Measurements from ENCODE around the gene PIK3R1. TPM values are rescaled to one million over a fixed set of nuclear protein-coding genes. Genes with fewer than 3 reads are reported as not detected.

Gene PIK3R1
- total RNA-seq, 1 donor from 2014 or later, result 174 TPM

DNA sequence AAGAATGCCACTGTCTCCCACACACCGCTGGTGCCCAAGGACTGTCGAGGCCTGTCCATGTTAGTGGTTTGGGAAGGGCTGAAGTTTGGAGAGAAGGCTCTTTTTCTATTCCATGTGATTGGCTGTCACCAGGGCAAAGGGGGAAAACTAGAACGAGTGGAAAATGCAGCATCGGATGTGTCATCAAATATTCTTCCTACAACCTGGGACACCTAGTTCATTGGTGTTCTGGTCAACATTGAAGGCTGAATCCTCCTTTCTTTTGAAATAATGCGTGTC is 53.2 kb downstream of the PIK3R1 start:
- no peak for DNase-seq (ENCODE audit: low spot score)

DNA sequence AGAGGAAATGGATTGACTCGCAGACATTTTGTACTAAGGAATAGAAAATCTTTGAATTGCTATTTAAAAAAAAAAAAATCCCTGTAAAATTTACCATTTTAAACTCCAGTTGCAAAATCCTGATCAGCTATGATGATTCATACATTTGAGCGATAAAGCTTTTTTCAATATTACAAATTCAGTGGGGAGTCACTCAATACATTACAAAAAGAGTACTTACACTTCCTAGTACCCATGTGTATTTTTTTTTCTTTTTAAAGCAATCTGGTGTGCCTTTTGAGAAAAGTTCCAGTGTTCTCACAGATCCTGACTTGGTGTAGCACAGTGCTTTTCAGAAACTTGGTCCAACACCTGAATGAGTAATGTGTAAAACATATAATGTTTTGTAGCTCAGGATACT is 54.3 kb downstream of the PIK3R1 start:
- DNase-seq (ENCODE audit: low spot score), result no peak

DNA sequence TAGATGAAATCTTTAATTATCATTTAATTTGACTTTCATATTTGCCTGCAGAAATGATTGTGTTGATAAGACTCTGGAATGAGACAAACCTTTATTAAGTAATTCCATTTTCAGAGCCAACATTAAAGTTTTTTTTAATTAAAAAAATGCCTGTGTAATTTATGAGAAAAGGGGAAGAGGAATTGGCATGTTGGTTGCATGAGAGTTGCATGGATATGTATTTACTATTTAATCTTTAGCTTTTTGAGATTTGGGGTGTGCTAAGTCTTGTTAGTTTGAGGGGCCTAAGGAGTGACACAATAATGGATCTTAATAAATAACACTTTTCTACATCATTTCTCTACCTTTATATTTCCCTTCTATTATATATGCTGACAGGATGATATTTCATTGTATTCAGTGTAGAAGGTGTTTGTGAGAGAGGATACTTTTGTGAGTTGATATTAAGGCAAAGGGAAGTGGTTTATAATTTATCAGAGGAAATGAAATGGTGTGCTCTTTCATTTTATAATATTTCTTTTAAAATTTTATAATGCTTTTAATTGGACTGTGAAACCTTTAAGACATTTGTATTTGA is 54.9 kb downstream of the PIK3R1 start:
- DNase-seq (ENCODE audit: low spot score), result no peak

DNA sequence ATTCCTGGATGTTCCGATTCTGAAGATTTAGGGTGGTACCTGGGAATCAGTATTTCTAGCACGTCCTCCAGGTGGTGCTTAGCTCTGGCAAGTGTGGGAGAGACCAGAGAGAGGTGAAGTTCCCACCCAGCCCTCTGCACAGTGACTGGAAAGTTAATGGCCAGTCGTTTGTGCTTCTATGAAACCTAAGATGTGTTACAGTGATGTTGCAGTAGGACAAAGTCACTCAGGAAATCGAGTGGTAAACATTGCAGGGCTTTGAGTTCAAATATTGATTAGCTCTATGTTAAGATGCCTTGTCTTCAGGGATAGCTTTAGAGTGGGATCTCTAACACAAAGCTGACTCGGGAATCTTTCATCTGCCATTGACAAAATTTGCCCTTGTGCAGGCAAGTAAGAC is 55.6 kb downstream of the PIK3R1 start:
- DNase-seq (ENCODE audit: low spot score), result no peak

DNA sequence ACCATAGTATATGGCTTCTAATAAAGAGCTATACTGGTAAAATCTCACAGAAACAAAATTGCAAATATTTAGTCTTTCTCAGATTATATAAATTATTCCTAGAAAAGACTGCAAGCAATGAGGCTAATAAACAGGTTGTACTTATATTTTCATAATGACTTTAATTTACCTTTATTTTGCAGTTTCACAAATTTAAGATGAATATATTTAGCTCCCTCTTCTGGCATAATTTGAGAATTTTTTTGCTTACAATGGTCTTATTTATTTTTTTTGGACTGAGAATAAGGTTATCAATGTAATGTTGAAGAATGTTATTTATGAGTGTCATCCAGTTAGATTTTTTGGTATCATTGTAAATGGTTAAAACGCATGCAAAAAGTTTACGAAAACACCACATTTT is 56.7 kb downstream of the PIK3R1 start:
- DNase-seq (ENCODE audit: low spot score), result no peak

DNA sequence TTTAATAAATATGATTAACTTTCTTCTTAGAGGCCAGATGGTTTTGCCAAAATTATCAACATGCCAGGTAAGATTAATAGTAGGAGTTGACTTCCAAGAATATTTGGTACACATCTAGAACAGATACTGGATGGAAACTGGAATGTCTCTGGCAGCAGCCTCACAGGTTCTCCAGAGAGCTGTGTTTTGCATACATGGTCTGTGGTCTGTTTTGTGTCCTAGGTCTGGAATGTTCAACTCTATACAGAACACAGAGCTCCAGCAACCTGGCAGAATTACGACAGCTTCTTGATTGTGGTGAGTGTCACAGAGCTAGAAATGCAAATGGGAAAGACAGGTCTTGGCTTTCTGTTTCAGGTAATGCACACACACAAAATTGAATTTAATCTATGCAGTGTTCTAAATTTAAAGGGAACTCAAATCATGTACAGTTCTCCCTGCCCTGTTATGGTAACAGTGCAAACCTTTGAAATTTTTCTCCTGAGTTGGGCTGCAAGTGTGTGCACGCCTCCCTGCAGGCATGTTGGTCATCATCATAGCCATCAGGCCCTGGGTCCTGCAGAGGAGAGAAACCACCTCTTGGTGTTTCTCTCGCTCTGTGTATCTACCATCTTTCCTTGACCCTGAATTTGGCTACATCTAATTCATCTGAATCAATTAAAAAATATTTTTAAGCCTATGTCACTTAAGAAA is 58.3 kb downstream of the PIK3R1 start:
- DNase-seq (ENCODE audit: low spot score), result no peak

DNA sequence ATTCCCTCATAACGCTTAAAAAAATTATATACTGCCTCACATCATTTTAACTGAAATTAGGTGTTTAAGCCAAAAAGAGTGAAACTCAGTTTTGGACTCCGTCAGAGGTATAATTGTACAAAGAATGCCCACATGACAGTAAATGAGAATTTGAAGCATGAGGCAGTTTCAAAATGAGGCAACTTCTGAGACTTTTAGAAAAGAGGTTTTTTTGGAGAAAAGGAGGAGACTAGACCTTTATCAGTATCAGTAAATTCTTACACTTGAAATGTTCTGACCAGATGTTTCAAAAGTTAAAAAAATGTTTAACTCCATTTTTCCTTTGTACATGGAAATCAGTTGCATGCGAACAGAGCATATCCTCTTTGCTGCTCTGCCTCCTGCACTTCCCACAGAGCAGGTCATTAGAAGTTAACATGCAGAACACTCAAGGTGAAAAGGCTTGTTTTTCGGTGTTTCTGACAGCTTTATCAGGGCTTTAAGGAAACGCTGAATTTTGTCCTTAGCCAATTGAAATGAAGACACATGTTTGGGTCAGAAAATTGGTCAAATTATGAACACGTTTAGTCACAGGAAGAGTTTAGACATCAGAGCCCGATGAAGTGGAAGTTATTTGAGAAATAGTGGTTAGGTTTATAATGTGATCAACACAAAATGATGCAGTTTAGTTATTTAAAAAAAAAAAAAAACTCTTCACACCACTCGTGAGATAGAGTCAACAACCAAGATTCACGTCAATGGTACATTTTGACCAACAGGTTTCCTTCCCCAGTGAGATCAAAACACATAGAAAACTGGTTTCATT is 59.5 kb downstream of the PIK3R1 start:
- DNase-seq (ENCODE audit: low spot score), result no peak

DNA sequence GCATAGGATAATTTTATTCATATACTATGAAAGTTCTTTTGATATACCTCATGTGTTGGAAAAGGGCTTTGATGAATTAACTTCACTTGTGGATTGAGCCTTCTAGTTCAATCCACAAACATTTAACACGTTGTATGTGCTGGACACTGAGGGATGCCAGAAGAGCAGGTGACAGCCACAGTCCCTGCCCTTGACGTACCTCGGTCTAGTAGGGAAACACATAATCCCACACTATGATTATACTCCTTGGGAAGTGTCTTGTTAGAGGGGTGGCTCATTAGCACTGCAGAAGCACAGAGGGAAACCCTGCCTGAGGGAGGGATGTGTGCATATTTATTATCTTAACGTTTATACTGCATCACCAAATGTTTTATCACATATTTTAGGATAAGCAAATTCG is 61.2 kb downstream of the PIK3R1 start:
- DNase-seq (ENCODE audit: low spot score), result no peak

DNA sequence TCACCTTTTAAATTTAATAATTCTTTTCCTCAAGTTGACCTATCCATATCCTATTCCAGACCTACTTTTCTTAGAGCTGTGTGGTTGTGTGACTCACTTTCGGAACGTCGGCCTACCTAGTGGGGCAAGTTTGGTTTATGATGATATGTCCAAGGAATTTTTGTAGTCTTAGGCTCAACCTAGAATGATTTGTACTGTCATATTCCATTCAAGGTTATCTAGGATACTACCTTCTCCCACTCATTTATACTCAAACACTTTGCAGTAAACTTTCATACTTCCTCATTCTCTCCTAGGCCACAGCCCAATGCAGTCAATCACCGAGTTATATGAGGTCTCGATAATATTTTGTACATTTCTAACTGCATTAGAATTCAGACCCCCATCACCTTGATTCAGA is 61.9 kb downstream of the PIK3R1 start:
- DNase-seq (ENCODE audit: low spot score), result no peak

DNA sequence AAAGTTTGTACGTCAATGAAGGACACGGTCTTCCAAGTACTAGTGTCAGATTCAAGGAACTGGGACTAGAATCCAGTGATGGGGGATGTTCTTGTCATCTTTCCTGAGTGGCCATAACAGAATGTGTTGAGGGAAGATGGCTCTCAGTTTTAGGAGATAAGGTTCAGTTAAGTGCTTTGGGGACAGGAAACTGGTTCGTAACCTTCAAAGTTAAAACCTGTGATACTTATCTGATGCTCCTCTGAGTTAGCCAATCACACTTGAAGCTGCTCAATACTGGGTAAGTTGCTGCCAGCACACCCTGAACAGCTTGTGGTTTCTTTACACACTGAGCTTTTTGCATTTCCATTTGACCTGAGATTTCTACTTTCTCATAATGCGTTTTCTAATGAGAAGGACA is 64.4 kb downstream of the PIK3R1 start:
- DNase-seq (ENCODE audit: low spot score), result no peak

DNA sequence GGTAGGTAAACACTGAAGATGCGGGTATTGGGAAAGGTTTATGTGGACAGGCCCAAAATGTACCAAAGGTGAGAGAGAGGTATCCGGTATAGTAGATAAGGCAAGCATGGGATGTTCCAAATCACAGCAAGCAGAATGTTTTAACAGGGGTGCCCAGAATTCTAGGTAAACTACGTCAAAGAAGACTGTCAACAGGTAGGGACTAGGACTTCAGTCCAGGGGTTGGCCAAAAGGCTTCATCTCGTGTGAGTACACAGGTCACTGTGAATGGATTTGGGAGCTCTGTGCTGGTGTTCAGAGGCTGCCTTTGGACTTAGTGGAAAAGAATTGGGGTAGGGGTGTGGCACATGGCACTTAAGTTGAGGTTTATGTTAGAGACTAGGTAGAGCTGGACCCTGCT is 66.4 kb downstream of the PIK3R1 start:
- DNase-seq (ENCODE audit: low spot score), result no peak

DNA sequence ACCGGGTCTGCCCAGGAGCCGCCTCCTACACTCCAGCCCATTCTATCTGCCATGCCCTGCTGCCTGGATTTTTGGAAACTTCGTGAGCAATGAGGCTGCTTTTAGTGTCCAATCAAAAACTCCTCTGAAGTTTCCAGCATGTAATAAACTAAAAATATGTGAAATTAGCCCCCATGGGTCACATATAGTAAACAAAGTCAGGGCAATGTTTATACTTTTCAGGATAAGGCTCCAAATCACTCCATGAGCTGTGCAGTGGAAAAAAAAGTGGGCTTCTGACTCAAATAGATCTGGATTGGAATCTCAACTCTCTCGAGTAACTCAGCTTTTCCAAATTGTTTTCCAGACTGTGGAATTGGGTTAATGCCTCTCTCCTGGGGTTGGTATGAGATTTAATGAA is 68.2 kb downstream of the PIK3R1 start:
- no peak for DNase-seq (ENCODE audit: low spot score)

DNA sequence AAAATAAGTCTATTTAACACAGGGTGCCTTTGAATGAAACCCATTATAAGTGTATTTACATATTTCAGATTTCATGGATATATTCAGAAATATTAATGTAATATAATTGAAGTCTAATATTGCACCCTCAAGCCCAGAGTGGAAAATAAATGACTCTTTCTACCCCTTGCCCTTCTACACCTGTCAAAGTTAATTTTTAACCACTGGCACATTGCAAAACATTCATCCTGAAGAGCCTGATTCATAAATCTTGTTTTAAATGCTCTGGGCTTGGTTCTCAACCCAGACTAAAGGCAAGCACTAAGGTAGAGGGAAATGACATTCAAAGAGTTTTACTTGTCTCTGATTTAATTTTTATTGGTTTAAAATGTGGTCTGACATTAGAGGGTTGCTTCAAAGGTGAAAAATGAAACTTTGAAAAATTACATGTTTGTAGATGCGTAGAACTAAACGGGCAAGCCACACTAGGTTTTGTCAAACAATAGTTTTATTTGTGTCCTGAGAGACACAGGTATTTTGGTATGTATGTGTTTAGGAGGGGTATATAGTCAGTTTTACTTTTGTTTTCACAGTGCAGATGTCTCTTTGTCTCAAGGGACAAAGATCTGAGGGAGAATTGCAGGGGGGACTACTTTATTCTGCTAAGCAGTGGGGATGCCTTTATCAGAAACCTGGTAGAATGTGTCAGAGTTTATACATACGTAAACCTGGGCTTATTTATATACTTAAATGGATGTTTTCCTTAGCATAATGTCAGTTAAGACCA is 69.7 kb downstream of the PIK3R1 start:
- no peak for DNase-seq (ENCODE audit: low spot score)

DNA sequence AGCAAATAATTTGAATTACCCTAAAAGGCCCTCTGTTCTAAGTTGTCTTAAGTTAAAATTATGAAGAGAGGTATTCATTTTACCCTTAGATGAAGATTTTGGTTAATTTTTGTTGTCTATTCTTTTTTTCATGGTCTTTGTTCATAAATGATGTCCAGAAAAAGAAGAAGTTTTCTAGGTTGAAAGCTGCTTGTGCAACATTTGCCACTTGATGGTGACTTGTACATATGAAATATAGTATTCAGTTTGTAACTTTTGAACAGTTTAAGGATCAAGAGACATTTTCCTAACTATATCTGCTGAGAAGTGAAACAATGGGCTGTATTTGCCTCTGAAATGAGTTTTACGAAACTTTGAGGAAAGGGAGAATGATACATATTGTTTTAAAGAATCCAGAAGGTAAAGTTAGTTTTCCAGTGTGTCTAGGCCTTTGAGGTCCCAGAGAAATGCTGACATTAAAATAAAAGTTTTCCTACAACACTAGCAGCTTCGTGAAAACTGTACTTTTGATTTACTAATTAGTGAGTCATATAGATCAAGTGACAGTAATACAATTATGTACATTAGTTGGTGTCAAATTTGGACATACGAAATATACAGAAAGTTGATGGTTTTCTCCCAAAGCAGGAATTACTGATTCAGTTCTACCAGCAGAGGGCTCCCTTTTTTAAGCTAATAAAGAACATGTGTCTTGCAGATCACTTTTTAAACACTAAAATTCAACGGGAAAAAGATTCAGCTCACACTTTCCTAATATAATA is 70.5 kb downstream of the PIK3R1 start:
- no peak for DNase-seq (ENCODE audit: low spot score)

DNA sequence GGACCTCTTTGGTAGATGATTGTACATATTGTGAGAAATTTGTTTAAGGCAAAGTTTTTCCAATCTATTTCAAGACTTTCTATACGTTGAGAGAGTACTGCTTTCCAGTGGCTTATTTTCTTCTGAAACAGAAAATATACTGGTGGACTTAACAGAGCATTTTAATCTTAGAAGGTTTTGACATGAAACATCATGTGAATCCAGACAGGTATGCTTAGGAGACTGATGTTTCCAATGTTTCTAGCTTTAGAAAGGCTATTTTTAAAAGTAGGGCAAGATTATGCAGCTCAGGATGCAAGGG is 71.0 kb downstream of the PIK3R1 start:
- DNase-seq (ENCODE audit: low spot score), result no peak

DNA sequence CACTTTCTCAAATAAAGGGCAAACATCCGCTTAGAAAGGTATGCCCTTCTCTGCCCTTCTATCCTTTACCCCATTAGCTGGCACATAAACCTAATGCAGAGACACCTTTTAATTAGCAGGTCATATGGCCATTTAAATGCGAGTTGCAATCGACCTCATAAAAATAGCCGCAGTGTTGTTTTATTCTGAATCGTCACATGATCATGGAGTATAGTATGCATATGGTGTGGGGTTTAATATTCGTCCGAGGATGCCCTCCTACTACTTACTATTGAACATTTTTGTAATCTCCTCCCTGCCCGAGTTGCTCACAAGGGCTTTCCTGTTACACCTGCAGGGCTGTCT is 72.0 kb downstream of the PIK3R1 start:
- DNase-seq (ENCODE audit: low spot score), result no peak

DNA sequence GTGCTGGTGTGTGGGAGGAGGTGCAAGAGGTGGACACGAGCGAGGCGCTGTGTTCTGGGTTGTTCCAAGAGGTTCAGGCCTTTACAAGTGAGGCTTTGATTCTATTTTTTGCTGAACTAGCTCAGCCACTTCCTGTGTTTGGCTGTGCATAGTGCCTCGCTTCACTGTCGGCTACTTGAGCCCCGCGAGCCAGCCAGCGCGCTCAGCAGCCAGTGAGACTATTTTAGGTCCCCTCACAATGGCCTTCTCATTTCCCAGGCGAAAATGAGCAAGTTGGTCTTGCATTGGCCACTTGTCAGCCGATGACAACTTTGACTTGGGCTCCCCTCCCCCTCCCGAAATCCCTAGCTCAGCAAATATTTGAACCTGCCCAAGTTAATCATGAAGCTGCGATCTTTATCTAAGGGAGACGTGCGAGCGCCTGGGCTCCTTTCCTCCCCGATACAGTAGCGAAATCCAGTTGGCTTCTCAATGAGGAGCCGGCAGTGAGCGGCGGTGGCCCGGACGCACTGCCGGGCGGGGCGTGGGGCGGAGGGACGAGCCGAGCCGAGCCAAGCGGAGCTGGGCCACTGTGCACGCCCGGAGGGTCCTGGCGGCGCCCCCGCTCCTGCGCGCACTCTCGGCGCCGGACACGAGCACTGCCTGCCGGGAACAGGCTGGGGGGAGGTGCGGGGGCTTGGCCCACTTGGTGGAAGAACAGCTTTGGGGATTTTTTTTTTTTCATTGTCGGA is 72.6 kb downstream of the PIK3R1 start:
- DNase-seq (ENCODE audit: low spot score), result no peak

DNA sequence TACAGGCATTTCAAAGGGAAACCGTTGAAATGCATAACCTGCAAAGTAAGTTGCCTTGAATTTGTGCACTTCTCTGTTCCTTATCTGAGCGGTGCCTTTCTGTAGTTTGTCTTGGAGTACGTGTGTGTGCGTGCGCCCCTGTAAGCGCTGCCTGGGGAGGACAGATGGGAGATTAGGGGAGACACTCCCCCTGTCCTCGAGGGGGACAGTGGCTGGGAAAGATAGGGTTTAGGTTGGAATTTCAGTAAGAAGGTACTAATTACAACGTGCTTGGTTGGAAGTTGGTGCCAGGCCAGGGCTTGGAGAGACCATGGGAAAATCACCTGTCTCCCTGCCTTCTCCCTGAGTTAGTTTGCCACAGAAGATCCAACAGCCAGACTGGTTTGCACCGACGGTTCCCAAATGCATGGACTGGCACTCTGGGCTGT is 73.2 kb downstream of the PIK3R1 start:
- DNase-seq (ENCODE audit: low spot score), result no peak

DNA sequence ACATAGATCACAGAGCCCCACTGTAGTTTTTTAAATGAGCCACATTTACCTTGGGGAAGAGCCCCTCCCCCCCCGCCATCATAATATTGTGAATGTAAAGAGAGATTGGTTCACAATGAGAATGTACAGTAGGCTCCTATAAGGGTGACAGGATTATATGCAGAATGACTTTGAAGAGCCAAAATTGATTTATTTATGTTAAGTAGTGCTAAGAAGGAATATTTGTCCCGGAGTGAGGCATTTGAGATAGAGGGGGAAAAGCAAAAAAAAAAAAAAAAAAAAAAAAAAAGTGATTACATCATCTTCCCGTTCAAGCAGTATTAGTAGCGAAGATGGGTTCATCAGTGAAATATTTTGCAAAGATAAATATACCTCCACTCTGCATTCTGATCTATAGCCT is 73.9 kb downstream of the PIK3R1 start:
- no peak for DNase-seq (ENCODE audit: low spot score)

DNA sequence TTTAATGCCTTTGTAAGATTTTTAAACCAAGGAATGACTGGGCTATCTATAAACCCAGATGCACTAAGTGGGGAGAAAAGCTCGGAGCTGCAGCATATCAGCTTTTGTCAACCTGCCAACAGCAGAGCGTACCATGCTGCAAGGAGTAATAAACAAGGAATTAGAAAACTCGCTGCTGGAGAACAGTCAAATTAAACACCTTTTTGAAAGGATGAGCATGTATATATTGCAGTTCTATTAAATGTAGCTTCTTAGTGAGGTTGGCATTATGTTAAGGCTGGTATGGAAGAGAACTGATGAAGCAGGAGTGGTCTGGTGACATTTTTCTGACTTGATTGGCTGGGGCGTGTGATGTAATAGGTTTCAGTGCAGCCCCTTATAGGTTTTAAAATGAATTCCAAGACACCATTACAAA is 74.7 kb downstream of the PIK3R1 start:
- DNase-seq (ENCODE audit: low spot score), result no peak

DNA sequence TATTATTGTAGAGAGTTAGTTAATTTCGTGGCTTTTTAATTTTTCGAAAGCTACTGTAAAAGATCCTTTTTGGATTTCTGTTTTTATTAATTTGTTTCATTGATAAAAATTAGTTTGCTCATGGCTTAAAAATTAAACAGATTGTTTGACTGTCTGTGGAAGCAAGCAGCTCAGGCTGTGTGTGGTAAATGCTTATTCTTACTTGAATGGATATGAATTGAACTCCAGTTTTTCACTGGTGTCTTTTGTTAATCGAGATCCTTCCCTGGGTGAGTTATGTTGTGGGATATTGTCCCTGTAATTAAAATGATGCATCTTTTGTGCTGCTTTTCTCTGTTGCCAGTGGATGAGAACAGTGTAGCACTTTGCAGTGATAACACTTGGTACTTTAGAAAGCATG is 75.3 kb downstream of the PIK3R1 start:
- DNase-seq (ENCODE audit: low spot score), result no peak

Measured in mesenteric fat pad (tissue), 1 donor.